Astrocyte (in vitro differentiated cells and primary cell): Measurements from ENCODE around the gene MKI67.

Source experiments
- CTCF ChIP-seq: IDR thresholded peaks from 2 replicates; pipeline ENCODE4 v1.5.1; 2011; ENCODE audit warnings: low read depth, mild to moderate bottlenecking, inconsistent platforms, low read length, moderate library complexity; ENCODE audit not compliant: insufficient read depth
- EZH2 ChIP-seq: IDR thresholded peaks from 2 replicates; pipeline ENCODE4 v1.6.1; 2012; ENCODE audit warnings: mild to moderate bottlenecking, low read length, inconsistent platforms; ENCODE audit not compliant: insufficient read depth

DNA sequence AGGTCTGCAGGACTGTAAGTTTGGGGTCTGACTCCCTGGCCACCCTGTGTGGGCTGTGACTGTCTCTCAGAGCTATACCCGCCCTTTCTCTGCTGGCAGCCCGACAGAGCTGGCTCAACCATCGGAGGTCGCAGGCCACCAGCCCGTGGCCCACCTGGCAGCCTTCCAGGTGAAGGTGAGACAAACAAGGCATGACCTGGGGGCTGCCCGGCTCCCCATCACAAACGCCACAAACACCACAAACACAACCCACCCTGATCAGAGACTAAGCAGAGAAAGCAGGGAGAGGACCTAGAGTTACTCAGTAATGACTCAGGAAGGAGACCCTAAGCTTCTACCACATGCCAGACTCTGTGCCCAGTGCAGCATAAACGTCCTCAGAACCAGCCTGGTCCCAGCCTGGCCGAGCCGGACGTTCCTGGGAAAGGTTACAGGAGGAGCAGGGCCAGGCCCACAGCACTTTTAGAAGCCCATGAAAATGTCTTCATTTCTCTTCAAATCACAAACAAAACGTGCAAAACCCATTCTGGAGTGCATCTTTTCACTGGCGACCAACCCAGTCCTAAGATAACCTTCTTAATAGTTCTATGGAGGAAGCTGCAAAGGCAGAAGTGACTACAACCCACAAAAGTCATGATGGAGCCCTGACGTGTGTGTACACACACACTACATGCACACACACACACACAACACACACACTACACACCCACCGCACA lies 66.8 kb downstream of the MKI67 start:
- no peak for TF ChIP-seq CTCF
- no peak for TF ChIP-seq EZH2
